22Rv1 (cell line): ENCODE data around the gene CHID1.

Experiments used
- CTCF ChIP-seq: fragments of 450-650 bp; IDR thresholded peaks from 2 replicates; pipeline ENCODE4 v1.5.1; 2017; ENCODE audit warnings: mild to moderate bottlenecking
- ZFX ChIP-seq: fragments of 450-650 bp; IDR thresholded peaks from 2 replicates; pipeline ENCODE4 v1.6.1; 2017; ENCODE audit warnings: antibody characterized with exemption, borderline replicate concordance

- TF ChIP-seq CTCF (no peak), ZFX (no peak)
These were observed 72.7 kb downstream of the CHID1 start for GRCh38 chr11:837990-838307.
